Measurements from ENCODE around the gene LINC01488. TPM values are rescaled to one million over a fixed set of nuclear protein-coding genes. Genes with fewer than 3 reads are reported as not detected.

LINC01488 gene
- total and polyA plus RNA-seq, 4 donors: not detected

DNA sequence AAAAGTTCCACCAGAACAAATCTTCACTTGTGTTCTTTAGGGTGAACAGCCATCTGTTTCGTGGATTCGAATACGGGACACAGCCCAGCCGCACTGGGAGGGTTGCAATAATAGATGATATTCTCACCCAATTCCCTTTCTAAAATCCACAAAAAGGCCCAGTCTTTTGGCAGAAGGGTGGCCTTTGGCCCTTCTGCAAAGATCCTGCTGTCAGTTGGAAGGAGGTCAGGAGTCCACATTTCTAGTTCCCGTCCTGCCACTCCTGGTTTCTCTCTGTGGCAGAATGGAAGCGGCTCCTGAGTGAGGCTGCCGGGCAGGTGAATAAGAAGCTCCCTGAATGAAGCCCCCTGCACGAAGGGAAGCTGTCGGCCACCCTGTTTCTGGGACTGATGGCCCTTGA, 11.2 kb upstream of the LINC01488 start:
- no peak overlapping the region for H3K4me3 ChIP-seq (ENCODE audit: low read depth, low read length)
- 91% methylated on average over 5 of the region's 9 CpGs for WGBS (ENCODE audit: insufficient coverage)
- H3K9me3 ChIP-seq (ENCODE audit: control insufficient read depth, insufficient read depth, low read length): peaks cover 4% of the 10 kb centered on the region
- H3K27ac ChIP-seq (ENCODE audit: low read depth, low read length): no peak overlapping the region
- peaks cover 24% of the 10 kb centered on the region for H3K4me1 ChIP-seq (ENCODE audit: control insufficient read depth, insufficient read depth, low read length)
- no peaks in the 10 kb centered on the region for H3K36me3 ChIP-seq (ENCODE audit: control insufficient read depth, insufficient read depth, low read length)
- H3K27me3 ChIP-seq (ENCODE audit: control insufficient read depth, insufficient read depth, low read length): peaks cover 7% of the 10 kb centered on the region
- no peak for DNase-seq (ENCODE audit: low read depth in 4 of 6, low spot score in 6 of 6)

DNA sequence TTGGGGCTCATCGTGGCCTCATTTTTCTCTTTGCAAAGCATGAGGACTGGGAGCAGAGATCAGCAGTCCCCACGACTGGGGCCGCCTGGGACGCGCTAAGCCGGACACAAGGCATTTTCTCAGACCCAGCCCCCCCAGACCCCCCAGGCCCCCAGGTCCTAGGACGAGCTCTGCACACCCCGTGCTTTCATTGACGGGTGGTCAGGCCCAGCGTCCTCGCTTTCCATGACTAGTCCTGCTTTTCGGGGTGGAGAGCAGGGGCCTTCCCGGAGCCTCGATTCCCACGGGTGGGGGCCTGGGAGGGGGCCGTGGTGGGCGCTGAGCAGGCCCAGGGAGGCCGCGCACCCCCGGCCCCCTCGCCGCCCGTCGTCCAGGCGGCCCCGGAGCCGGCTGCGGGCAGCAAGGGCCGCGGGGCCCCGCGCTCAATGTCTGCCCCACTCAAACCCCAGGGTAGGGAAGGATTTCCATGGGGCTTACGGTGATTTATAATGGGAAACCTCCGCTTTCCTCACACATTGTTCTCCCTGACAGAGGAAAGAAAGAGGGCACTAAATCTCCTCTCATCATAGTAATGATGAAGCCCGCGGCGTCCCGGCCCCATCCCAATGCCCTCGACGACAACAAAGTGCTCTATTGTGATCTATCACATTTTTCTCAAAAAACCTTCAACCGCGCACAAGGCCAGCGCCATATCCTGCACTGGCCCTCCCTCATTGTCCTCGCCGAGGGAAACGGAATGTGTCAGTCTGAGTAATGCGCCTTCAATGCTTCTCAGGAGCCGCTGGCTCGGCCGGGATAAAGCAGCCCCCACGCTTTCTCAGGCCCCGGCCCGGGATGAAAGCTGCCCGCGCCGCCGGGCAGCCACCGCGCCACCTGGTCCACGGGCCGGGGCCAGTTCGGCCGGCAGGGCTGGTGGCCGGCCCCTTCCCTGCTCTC, 10.4 kb upstream of the LINC01488 start:
- Histone ChIP-seq H3K4me3 (ENCODE audit: low read depth, low read length) (no peak overlapping the region), H3K4me1 (ENCODE audit: control insufficient read depth, insufficient read depth, low read length) (peaks cover 28% of the 10 kb centered on the region), H3K9me3 (ENCODE audit: control insufficient read depth, insufficient read depth, low read length) (peaks cover 4% of the 10 kb centered on the region), H3K27me3 (ENCODE audit: control insufficient read depth, insufficient read depth, low read length) (peaks cover 7% of the 10 kb centered on the region), H3K36me3 (ENCODE audit: control insufficient read depth, insufficient read depth, low read length) (no peaks in the 10 kb centered on the region), H3K27ac (ENCODE audit: low read depth, low read length) (no peak overlapping the region)
- WGBS (ENCODE audit: insufficient coverage): 33% methylated on average over 43 of the region's 64 CpGs
- peak in 2 of 6 donors; percentile 36 to 81 for DNase-seq (ENCODE audit: low read depth in 4 of 6, low spot score in 6 of 6)

DNA sequence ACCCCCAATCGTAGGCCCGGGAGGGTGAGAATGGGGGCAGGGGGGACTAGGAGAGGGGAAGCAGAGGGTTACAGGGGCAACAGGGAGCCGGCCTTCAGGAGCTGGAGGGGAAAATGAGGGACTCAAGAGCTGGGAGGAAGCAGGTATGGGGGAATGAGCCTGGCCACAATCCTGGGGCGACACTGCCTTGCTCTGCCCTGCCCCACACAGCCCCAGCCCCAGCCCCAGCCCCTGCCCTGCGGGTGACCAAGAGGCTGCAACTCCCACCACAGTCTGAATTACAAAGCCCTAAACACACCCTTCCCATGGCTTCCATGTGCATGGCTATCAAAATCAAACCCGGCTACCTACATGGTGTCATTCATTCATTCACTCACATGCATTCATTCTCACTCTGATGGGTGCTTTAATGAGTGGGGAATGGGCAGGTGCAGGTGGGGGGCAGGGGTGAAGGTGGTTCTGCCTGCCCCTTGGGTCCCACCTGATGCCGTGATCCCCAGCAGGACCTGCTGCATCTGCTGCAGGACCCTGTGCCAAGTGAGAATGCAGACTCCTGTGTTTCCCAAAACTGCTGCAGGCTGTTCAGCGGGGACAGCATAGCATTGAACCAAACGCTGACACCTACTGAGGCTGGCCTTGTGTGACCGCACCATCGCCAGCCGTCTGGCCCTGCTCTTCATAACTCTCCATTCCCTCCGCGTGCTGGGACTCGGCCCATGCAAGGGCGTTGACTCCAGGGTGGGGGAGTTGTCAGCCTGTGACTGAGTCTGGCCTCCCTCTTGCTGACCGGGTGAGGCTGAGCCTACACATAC, 9.5 kb upstream of the LINC01488 start:
- H3K9me3 ChIP-seq (ENCODE audit: control insufficient read depth, insufficient read depth, low read length): peaks cover 4% of the 10 kb centered on the region
- H3K27ac ChIP-seq (ENCODE audit: low read depth, low read length): no peak overlapping the region
- 73% methylated on average over 13 of the region's 17 CpGs for WGBS (ENCODE audit: insufficient coverage)
- no peaks in the 10 kb centered on the region for H3K36me3 ChIP-seq (ENCODE audit: control insufficient read depth, insufficient read depth, low read length)
- H3K4me1 ChIP-seq (ENCODE audit: control insufficient read depth, insufficient read depth, low read length): peaks cover 36% of the 10 kb centered on the region
- no peak for DNase-seq (ENCODE audit: low read depth in 4 of 6, low spot score in 6 of 6)
- H3K27me3 ChIP-seq (ENCODE audit: control insufficient read depth, insufficient read depth, low read length): peaks cover 7% of the 10 kb centered on the region
- no peak overlapping the region for H3K4me3 ChIP-seq (ENCODE audit: low read depth, low read length)

DNA sequence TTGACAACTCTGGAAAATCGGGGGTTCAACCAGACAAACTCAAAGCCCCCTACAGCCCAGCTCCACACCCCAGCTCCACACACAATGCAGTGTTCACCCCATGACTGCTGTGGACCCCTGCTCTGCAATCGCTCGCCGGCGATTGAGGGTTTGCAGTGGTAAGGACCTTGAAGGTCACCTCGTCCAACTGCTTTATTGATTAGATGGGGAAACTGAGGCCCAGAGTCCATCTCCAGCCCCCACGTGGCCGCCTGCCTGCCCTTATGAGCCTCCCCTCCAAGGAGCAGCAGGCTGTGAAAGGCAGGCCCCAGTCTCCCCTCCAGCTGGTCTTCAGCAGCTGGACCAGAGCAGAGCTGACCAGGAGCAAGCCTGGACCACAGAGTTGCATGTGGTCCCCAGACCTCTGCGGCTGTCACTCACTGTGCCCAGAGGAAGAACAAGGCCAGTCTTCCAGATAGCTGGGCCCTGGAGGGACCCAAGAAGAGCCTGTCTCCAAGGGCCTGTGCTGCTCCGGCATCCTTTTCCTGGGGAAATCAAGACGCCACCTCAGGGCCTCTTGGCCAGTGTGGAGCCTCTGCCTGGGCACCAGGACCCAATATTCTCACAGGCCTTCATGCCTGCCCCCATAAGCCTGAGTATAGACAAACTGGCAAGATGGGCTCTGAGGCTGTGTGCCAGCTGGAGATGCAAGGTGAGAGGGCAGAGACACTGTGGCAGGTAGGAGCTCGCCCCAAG, 8.8 kb upstream of the LINC01488 start:
- Histone ChIP-seq H3K9me3 (ENCODE audit: control insufficient read depth, insufficient read depth, low read length) (peaks cover 4% of the 10 kb centered on the region), H3K27me3 (ENCODE audit: control insufficient read depth, insufficient read depth, low read length) (peaks cover 7% of the 10 kb centered on the region), H3K27ac (ENCODE audit: low read depth, low read length) (no peak overlapping the region), H3K36me3 (ENCODE audit: control insufficient read depth, insufficient read depth, low read length) (no peaks in the 10 kb centered on the region), H3K4me1 (ENCODE audit: control insufficient read depth, insufficient read depth, low read length) (peaks cover 36% of the 10 kb centered on the region), H3K4me3 (ENCODE audit: low read depth, low read length) (no peak overlapping the region)
- no peak for DNase-seq (ENCODE audit: low read depth in 4 of 6, low spot score in 6 of 6)
- WGBS (ENCODE audit: insufficient coverage): 83% methylated on average over 7 of the region's 12 CpGs

DNA sequence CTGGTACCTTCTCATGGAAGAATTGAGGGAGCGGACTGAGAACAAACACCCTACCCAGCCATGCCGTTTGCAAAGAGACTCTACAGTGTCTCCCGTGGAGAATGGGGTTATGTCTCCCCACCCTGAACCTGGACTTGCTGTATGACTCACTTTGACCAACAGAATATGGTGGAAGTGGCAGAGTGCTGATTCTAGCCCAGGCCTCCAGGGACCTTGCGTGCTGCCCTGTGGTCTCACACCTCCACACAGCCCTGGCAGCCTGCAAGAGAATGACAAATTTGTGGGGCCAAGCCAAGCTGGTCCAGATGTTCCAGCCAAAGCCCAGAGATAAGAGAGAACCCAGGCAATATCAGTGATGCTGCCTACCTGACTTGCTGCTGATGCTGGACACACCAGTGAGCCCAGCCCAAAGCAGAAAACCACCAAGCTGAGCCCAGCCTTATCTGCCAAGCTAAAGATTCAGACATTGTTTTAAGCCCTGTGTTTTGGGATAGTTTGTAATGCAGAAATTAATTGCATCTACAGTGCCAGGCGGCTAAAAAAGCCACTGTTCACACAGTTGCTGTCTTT, 8.1 kb upstream of the LINC01488 start:
- H3K27me3 ChIP-seq (ENCODE audit: control insufficient read depth, insufficient read depth, low read length): peaks cover 7% of the 10 kb centered on the region
- peaks cover 4% of the 10 kb centered on the region for H3K9me3 ChIP-seq (ENCODE audit: control insufficient read depth, insufficient read depth, low read length)
- H3K4me1 ChIP-seq (ENCODE audit: control insufficient read depth, insufficient read depth, low read length): peaks cover 36% of the 10 kb centered on the region
- no peaks in the 10 kb centered on the region for H3K36me3 ChIP-seq (ENCODE audit: control insufficient read depth, insufficient read depth, low read length)
- no peak overlapping the region for H3K4me3 ChIP-seq (ENCODE audit: low read depth, low read length)
- 83% methylated on average over 1 of the region's 5 CpGs for WGBS (ENCODE audit: insufficient coverage)
- DNase-seq (ENCODE audit: low read depth in 4 of 6, low spot score in 6 of 6): no peak
- no peak overlapping the region for H3K27ac ChIP-seq (ENCODE audit: low read depth, low read length)

DNA sequence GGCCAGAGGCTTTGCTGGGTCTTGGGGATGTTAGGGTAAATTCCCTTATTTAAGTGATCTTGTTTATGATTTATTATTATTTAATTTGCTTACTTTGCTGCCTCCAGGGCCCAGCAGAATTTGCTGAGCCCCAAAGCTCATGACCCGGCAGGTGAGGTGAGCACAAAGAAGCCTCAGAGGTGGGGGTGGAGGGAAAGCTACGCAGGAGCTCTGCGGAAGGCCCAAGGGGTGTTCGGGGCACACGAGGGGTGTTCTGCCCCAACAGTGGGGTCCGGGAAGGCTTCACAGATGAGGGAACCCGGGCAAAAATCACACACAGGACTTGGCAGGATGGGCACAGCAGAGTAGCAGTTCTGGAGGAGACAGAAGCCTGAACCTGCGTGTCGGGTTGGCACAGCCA, 6.7 kb upstream of the LINC01488 start:
- WGBS (ENCODE audit: insufficient coverage): 96% methylated on average over 9 of the region's 9 CpGs
- peaks cover 7% of the 10 kb centered on the region for H3K27me3 ChIP-seq (ENCODE audit: control insufficient read depth, insufficient read depth, low read length)
- no peak overlapping the region for H3K4me3 ChIP-seq (ENCODE audit: low read depth, low read length)
- H3K27ac ChIP-seq (ENCODE audit: low read depth, low read length): no peak overlapping the region
- H3K4me1 ChIP-seq (ENCODE audit: control insufficient read depth, insufficient read depth, low read length): peaks cover 41% of the 10 kb centered on the region
- no peaks in the 10 kb centered on the region for H3K36me3 ChIP-seq (ENCODE audit: control insufficient read depth, insufficient read depth, low read length)
- peaks cover 4% of the 10 kb centered on the region for H3K9me3 ChIP-seq (ENCODE audit: control insufficient read depth, insufficient read depth, low read length)
- no peak for DNase-seq (ENCODE audit: low read depth in 4 of 6, low spot score in 6 of 6)

DNA sequence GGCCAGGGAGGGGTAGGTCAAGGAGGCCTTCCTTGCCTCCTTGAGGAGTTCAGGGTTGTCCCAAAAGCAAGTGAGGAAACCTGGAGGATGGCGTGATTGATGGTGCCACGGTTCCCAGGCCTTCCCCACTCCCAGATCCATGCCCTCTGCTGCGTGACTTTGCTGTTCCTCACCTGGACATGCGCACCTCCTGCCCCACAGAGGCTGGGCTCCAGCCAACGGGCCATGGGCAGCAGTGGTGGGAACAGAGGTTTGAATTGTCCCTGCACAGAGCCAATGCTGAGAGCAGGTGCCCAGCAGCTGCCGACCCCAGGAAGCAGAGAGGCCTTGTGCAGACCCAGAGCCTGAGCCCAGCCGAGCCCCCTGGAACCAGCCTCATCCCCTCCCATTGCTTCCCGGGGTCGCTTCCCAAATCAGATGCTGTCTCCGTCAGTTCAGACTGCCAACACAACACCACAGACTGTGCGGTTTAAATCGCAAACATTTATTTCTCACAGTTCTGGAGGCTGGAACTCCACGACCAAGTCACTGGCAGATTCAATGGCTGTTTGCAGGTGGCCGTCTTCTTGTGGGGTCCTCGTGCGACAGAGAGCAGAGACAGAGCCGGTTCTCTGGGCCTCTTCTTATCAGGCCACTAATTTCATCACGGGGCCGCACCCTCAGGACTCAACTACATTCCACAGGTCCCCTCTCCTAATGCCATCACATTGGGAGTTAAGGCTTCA, 6.2 kb upstream of the LINC01488 start:
- H3K4me1 ChIP-seq (ENCODE audit: control insufficient read depth, insufficient read depth, low read length): peaks cover 46% of the 10 kb centered on the region
- H3K27ac ChIP-seq (ENCODE audit: low read depth, low read length): no peak overlapping the region
- H3K27me3 ChIP-seq (ENCODE audit: control insufficient read depth, insufficient read depth, low read length): peaks cover 7% of the 10 kb centered on the region
- WGBS (ENCODE audit: insufficient coverage): 80% methylated on average over 16 of the region's 19 CpGs
- H3K4me3 ChIP-seq (ENCODE audit: low read depth, low read length): no peak overlapping the region
- DNase-seq (ENCODE audit: low read depth in 4 of 6, low spot score in 6 of 6): no peak
- H3K9me3 ChIP-seq (ENCODE audit: control insufficient read depth, insufficient read depth, low read length): peaks cover 4% of the 10 kb centered on the region
- no peaks in the 10 kb centered on the region for H3K36me3 ChIP-seq (ENCODE audit: control insufficient read depth, insufficient read depth, low read length)

DNA sequence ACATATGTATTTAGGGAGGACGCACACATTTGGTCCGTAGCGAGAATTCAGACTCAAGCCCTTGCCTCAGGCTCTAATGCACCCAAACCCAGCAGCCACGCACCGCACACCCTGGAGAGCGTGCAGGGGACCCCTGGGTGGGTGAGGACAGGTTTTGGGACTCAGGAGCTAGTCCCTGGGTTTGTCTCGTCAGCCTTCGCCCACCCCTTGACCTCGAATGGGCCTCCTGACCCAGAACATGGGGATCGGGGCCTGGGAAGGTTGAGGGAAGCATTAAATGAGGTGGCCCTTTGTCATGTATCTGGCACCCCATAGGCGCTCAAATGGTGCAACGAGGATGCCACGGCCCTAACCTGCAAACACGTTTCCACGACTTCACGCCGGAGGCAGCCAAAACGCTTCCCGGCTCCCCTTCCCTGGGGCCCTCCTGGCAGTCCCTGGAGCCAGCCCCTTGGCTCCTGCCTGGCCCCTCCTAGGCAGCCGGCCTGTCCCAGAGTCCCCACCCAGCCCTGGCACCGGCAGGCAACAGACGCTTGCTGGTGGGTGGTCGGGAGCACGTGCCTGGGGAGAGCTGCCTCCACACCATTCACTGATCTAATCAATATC, 5.5 kb upstream of the LINC01488 start:
- H3K9me3 ChIP-seq (ENCODE audit: control insufficient read depth, insufficient read depth, low read length): peaks cover 4% of the 10 kb centered on the region
- peaks cover 53% of the 10 kb centered on the region for H3K4me1 ChIP-seq (ENCODE audit: control insufficient read depth, insufficient read depth, low read length)
- DNase-seq (ENCODE audit: low read depth in 4 of 6, low spot score in 6 of 6): peak in 1 of 6 donors; percentile 45
- 54% methylated on average over 21 of the region's 24 CpGs for WGBS (ENCODE audit: insufficient coverage)
- H3K36me3 ChIP-seq (ENCODE audit: control insufficient read depth, insufficient read depth, low read length): no peaks in the 10 kb centered on the region
- H3K27ac ChIP-seq (ENCODE audit: low read depth, low read length): no peak overlapping the region
- no peak overlapping the region for H3K4me3 ChIP-seq (ENCODE audit: low read depth, low read length)
- peaks cover 7% of the 10 kb centered on the region for H3K27me3 ChIP-seq (ENCODE audit: control insufficient read depth, insufficient read depth, low read length)
